ENCODE results near the gene NRXN3.

The NRXN3 gene

GRCh38 chr14:79829405-79830166 lies 1659.4 kb downstream of the NRXN3 start:
- H3K27me3 ChIP-seq: no peaks in the 10 kb centered on the region
- no peak for TF ChIP-seq Cebpa-rat (IDR thresholded peaks at IDR 0.05)
- 0 out of 2 replicates have a peak, but pooled peaks cover 4% of the 10 kb centered on the region for H3K9me3 ChIP-seq
- H3K4me1 ChIP-seq: peaks cover 62% of the 10 kb centered on the region
- H4K20me1 ChIP-seq: no peaks in the 10 kb centered on the region
- H3K27ac ChIP-seq: peak overlapping the region; percentile 76; the same call in 1 of the 2 replicates
- no peak overlapping the region for H3K4me3 ChIP-seq
- H3K9ac ChIP-seq: no peak overlapping the region
- peak overlapping the region; percentile 67 for H3K4me2 ChIP-seq
- H3K36me3 ChIP-seq: no peaks in the 10 kb centered on the region

DNA sequence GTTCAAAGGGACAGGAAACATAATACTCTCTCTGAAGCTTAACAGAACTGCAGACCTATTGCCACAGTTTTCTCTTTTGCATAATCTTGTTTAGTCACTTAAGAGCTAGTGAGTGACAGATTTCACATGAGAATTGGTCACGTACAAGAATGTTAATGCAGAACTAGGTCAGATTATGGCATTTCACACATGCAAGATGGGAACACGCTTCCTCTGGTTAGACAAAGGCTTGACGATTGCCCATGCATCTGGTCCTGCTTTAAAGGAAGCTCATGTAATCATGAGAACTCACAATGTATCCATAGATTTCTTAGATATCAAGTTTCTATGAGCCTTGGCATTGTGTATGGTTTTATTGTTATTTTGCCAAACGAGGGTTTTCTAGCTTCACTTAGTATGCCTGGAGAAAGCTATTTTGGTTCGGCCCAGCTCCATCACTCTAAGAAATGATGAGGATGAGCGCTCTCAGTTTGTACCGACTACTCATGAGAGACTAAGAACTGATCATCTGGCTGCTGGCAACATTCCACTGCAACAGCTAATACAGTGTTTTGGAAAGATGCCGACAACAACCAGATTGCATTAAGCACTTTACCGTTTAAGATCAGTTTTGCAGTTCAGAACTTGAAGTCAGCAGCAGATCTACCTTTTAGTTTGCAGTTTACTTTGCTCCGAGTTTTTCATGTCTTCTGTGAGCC lies 1661.2 kb downstream of the NRXN3 start:
- Histone ChIP-seq H3K9ac (peak overlapping the region; percentile 49; the same call in 1 of the 2 replicates), H4K20me1 (no peaks in the 10 kb centered on the region), H3K36me3 (no peaks in the 10 kb centered on the region), H3K9me3 (peaks cover 10% of the 10 kb centered on the region; the same call in 1 of the 2 replicates), H3K4me1 (peaks cover 73% of the 10 kb centered on the region), H3K4me3 (peak overlapping the region; percentile 5; the same call in 1 of the 2 replicates), H3K4me2 (peak overlapping the region; percentile 67), H3K27me3 (no peaks in the 10 kb centered on the region), H3K27ac (peak overlapping the region; percentile 76)
- TF ChIP-seq Cebpa-rat (IDR thresholded peaks at IDR 0.05): no peak

- Histone ChIP-seq H3K27ac (peak overlapping the region; percentile 50; the same call in 1 of the 2 replicates), H3K27me3 (no peaks in the 10 kb centered on the region), H3K4me3 (no peak overlapping the region), H3K36me3 (no peaks in the 10 kb centered on the region), H3K9me3 (peaks cover 12% of the 10 kb centered on the region; the same call in 1 of the 2 replicates), H3K9ac (no peak overlapping the region), H3K4me1 (peaks cover 97% of the 10 kb centered on the region), H4K20me1 (no peaks in the 10 kb centered on the region), H3K4me2 (peak overlapping the region; percentile 67; the same call in 1 of the 2 replicates)
- no peak for TF ChIP-seq Cebpa-rat (IDR thresholded peaks at IDR 0.05)
Measured at GRCh38 chr14:79833781-79834180, 1663.6 kb downstream of the NRXN3 start.

- Histone ChIP-seq H3K27me3 (no peaks in the 10 kb centered on the region), H3K9ac (no peak overlapping the region), H3K36me3 (no peaks in the 10 kb centered on the region), H3K4me2 (no peak overlapping the region; the same call in 1 of the 2 replicates), H3K9me3 (peaks cover 12% of the 10 kb centered on the region; the same call in 1 of the 2 replicates), H3K27ac (peak overlapping the region; percentile 50; the same call in 1 of the 2 replicates), H3K4me1 (peaks cover 100% of the 10 kb centered on the region), H4K20me1 (no peaks in the 10 kb centered on the region), H3K4me3 (no peak overlapping the region)
- TF ChIP-seq Cebpa-rat (IDR thresholded peaks at IDR 0.05): no peak
Measured at GRCh38 chr14:79834868-79835267, 1664.7 kb downstream of the NRXN3 start.

DNA sequence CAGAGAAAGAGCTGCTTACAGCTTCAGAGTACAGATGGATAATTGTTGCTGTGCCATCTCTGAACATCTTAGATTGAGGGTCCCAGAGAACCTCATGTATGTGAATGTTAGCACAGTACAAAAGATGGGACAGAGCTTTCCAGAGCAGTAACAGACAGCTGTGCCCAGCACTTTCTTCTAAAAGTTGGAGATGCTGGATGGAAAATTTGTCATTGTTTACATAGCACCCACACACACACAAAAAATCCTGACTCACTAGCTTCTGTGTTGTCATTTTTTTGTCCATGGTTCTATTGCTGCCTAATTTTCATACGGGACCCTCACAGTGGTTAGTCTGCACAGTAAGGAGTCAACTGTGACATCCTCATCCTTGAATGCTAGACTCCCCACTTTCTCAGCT lies 1666.4 kb downstream of the NRXN3 start:
- no peaks in the 10 kb centered on the region for H3K27me3 ChIP-seq
- no peaks in the 10 kb centered on the region for H4K20me1 ChIP-seq
- H3K27ac ChIP-seq: no peak overlapping the region
- no peak overlapping the region for H3K4me3 ChIP-seq
- peaks cover 100% of the 10 kb centered on the region for H3K4me1 ChIP-seq
- H3K4me2 ChIP-seq: peak overlapping the region; percentile 22; the same call in 1 of the 2 replicates
- TF ChIP-seq Cebpa-rat (IDR thresholded peaks at IDR 0.05): no peak
- no peaks in the 10 kb centered on the region for H3K36me3 ChIP-seq
- H3K9ac ChIP-seq: no peak overlapping the region
- peaks cover 12% of the 10 kb centered on the region; the same call in 1 of the 2 replicates for H3K9me3 ChIP-seq

DNA sequence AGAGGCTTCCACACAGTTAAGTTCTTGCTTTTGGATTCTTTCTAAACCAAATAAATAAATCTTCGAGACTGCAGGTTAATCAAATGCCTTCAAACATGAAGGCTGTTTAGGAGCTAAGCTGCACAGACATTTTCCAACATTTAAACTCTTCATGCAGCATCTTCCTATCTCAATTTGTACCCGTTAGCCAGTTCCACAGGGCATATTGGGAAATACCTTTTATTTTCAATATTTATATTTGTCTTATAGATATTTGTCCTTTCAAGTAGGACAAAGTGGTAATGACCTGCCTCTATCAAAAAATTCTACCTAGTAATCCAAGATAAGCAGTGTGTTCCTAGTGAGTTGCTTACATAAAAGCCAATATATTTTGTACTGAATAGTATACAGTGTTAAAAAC lies 1667.5 kb downstream of the NRXN3 start:
- Histone ChIP-seq H4K20me1 (no peaks in the 10 kb centered on the region), H3K27ac (peak overlapping the region; percentile 31; the same call in 1 of the 2 replicates), H3K9ac (no peak overlapping the region), H3K4me3 (no peak overlapping the region), H3K36me3 (no peaks in the 10 kb centered on the region), H3K4me2 (0 out of 2 replicates have a peak overlapping the region, but pooled peaks have one; percentile 2), H3K27me3 (no peaks in the 10 kb centered on the region), H3K4me1 (peaks cover 96% of the 10 kb centered on the region), H3K9me3 (peaks cover 20% of the 10 kb centered on the region)
- TF ChIP-seq Cebpa-rat (IDR thresholded peaks at IDR 0.05): no peak

DNA sequence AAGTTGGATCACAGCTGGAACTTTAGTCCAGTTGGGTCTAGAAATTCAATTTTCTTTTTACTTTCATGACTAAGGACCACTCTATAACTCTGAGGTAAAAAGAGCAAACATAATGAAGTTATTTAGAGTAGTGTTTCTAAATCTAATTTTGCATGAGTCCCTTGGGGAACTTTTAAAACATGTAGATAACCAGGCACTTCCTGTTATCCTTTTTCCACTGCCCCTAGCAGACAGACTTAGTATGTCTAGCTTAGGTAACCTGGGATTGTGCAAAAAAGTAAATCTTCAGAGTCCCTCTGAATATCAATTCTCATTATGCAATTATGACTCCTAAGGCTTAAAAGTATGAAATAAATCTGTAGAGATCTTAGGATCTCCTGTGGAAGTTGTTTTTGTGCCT lies 1669.9 kb downstream of the NRXN3 start:
- no peak for TF ChIP-seq Cebpa-rat (IDR thresholded peaks at IDR 0.05)

GRCh38 chr14:79840831-79841230 lies 1670.7 kb downstream of the NRXN3 start:
- Histone ChIP-seq H3K4me2 (peak overlapping the region; percentile 80; the same call in 1 of the 2 replicates), H3K9me3 (peaks cover 42% of the 10 kb centered on the region), H3K4me1 (peaks cover 71% of the 10 kb centered on the region), H4K20me1 (no peaks in the 10 kb centered on the region), H3K27ac (peak overlapping the region; percentile 68; the same call in 1 of the 2 replicates), H3K36me3 (no peaks in the 10 kb centered on the region), H3K4me3 (no peak overlapping the region), H3K27me3 (no peaks in the 10 kb centered on the region), H3K9ac (no peak overlapping the region)
- no peak for TF ChIP-seq Cebpa-rat (IDR thresholded peaks at IDR 0.05)

More for the DNA sequence above, 1669.9 kb downstream of the NRXN3 start:
- peaks cover 42% of the 10 kb centered on the region for H3K9me3 ChIP-seq
- peaks cover 78% of the 10 kb centered on the region for H3K4me1 ChIP-seq
- H3K36me3 ChIP-seq: no peaks in the 10 kb centered on the region
- no peaks in the 10 kb centered on the region for H4K20me1 ChIP-seq
- H3K9ac ChIP-seq: peak overlapping the region; percentile 26; the same call in 1 of the 2 replicates
- peak overlapping the region; percentile 68; the same call in 1 of the 2 replicates for H3K27ac ChIP-seq
- peak overlapping the region; percentile 80 for H3K4me2 ChIP-seq
- no peak overlapping the region; the same call in 1 of the 2 replicates for H3K4me3 ChIP-seq
- no peaks in the 10 kb centered on the region for H3K27me3 ChIP-seq

- Histone ChIP-seq H3K4me3 (no peak overlapping the region), H3K4me1 (peaks cover 65% of the 10 kb centered on the region), H3K27ac (peak overlapping the region; percentile 68; the same call in 1 of the 2 replicates), H3K9ac (no peak overlapping the region), H4K20me1 (no peaks in the 10 kb centered on the region), H3K36me3 (no peaks in the 10 kb centered on the region), H3K4me2 (peak overlapping the region; percentile 80; the same call in 1 of the 2 replicates), H3K27me3 (no peaks in the 10 kb centered on the region), H3K9me3 (peaks cover 38% of the 10 kb centered on the region)
- no peak for TF ChIP-seq Cebpa-rat (IDR thresholded peaks at IDR 0.05)
Measured at GRCh38 chr14:79841433-79841832, 1671.3 kb downstream of the NRXN3 start.

Data from BLaER1 (cell line).